Activated CD4-positive, alpha-beta T cell treated with anti-CD3 and anti-CD28 coated beads, Interleukin-2, amount 50 U/mL, for 24 hours (primary cell): ENCODE data around the gene C6orf120.

ENCODE experiments used
- DNase-seq, 2 donors: peaks; one replicate each; pipeline ENCODE4 v3.0.0-alpha.2; 2020; ENCODE audit warnings: low read depth in 1 of 2, low spot score in 1 of 2

Gene C6orf120

DNA sequence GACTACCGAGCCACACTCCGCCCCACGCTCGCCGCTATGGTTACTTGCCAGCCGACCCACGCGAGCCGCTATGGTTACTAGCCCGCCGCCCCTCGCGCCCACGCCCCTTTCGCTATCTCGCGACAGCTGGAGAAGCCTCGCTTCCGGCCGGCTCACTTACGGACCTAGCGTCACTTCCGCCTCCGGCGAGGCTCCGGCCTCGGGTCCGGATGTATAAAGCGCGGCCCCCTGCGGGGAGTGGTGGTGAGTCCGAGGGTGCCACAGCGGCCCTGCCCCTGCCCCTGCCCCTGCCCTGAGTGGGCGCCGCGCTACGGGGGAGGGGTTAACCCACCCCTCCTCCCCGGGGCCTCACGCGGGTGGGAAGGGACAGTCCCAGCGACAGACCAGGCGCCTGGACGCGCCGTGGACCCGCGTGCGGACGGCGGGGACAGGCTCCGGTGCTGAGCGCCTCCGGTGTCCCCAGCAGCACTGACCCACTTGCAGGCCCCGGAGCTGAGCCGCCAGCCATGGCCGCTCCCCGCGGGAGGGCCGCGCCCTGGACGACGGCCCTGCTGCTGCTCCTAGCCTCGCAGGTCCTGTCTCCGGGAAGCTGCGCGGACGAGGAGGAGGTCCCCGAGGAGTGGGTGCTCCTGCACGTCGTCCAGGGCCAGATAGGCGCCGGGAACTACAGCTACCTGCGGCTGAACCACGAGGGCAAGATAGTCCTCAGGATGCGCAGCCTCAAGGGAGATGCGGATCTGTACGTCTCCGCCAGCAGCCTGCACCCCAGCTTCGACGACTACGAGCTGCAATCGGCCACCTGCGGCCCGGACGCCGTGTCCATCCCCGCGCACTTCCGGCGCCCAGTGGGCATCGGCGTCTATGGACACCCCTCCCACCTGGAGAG, at the start of gene C6orf120, which contains the start of gene WDR27:
Gene C6orf120, plus strand, starts transcription at position 173 of the 886 bp plus-strand sequence. Its CDS starts 334 bp downstream, at position 507.
Gene WDR27, minus strand, starts transcription at position 76 of the 886 bp plus-strand sequence. CDS start 13,024 bp downstream, outside the sequence.
- DNase-seq = peak; percentile 96 to 97

DNA sequence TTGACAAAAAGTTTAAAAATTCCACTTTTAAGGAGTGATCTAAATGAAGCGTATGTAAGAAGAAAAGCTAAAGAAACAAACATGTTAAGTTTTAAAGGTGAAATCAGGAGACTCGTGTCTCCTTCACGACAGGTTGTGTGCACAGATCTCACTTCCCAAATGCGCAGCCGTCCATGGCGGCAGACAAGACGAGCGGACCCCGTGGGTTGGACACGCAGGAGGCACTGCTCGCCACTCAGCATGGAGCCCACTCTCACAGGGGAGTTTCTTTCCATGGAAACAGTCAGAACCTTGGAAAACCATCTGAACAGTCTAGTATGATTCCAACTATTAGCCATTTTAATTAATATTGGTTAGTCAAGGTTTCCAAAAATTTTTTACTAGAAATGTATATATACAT, 49.0 kb upstream of the C6orf120 start:
- no peak for DNase-seq

DNA sequence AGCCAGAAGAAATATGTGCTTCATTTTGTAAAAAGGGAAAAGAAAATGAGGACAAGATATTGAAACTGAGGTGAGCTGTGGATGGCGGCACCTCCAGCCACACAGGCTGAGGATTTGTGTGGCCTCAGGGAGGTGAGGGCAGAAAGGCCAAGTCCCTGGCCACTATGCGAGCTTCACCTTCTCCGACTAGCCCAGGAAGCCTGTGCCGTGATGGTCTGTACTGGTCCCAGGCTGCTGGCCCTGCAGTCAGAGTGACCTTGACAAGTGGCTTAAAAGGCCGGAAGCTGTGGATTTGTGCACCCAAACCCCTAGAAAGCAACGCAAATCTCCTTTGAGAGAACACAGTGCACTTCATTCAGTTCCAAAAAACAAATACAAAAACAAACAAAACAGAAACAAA, 48.2 kb upstream of the C6orf120 start:
- no peak for DNase-seq

DNA sequence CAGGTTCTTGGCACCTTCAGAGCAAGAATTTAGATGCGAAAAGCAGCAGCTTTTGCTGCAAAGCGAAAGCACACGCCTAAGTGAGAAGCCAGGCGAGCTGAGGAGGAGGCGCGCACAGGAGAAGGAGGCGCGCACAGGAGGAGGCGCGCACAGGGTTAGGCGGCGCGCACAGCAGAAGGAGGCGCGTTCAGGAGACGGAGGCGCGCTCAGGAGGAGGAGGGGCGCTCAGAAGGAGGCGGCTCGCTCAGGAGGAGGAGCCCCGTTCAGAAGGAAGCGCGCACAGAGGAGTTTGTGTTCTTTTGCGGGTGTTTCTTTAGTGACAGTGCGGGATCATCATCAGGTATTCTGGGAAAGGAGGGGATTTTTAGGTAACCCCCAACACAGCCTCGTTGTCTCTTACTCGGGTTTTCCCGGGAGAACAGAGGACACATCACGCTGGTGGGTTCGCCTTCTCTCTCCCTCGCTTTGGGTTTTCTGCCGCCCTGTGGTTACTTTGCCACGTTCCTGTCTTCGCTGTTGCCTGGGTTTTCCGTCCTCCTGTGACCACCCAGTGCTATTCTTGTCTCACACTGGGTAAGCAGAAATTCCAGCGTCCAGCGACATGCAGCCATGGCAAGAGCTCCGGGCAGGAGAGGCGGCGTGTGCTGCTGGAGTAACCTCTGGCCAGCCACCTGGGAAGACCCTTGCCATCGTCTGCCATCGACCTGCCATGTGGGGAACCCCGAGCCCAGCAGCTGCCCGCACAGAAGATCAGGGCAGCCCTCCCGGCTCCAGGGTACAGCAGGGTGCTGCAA, 47.1 kb upstream of the C6orf120 start:
- DNase-seq = peak; percentile 24 to 47

DNA sequence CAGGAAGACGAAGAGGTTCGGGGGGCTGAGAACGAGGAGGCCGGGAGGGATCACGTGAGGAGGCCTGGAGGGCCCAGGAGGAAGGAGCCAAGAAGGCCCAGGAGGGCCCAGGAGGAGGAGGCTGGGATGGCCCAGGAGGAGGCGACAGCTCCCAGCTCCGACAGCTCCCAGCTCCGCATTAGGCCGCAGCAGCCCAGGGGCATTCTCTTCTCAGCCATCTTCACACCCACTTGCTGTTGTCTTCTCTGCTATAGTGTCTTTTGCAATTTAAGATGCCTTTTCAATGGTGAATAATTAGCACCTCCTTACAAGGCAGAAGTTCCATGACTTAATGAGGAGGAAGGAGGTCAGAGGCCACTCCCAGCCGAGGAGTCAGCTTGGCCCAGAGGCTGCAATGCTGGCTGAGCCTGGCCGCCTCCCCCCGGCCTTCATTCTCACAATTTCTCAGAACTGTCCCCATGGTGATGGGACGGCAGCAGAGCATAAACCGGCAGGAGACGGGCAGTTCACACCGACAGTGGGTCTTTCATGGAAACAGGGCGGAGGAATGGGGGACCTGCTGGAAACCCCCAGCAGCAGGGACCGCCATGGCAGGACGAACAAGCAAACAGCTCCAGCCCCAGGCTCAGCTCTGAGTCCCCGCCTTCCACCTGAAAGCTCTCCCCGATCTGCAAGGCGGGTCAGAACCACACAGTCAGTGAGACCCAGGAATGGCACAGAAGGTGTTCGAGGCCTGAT, 45.2 kb upstream of the C6orf120 start:
- DNase-seq = no peak

DNA sequence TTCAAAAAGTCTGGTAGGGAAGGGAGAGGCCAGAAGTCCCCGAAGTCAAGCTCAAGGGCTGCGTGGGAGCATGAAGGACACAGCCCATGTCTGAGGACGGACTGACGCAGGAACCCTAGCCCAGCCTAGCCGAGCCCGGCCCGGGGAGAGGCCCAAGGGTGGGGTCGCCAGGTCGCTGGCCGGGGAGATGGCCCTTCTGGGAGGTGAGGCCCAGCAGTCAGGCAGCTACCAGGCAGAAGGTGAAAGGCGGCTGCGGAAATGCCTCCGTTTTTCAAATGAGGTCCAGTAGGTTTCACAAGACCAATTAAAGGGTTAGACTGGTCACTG, 44.7 kb upstream of the C6orf120 start:
- DNase-seq = no peak

DNA sequence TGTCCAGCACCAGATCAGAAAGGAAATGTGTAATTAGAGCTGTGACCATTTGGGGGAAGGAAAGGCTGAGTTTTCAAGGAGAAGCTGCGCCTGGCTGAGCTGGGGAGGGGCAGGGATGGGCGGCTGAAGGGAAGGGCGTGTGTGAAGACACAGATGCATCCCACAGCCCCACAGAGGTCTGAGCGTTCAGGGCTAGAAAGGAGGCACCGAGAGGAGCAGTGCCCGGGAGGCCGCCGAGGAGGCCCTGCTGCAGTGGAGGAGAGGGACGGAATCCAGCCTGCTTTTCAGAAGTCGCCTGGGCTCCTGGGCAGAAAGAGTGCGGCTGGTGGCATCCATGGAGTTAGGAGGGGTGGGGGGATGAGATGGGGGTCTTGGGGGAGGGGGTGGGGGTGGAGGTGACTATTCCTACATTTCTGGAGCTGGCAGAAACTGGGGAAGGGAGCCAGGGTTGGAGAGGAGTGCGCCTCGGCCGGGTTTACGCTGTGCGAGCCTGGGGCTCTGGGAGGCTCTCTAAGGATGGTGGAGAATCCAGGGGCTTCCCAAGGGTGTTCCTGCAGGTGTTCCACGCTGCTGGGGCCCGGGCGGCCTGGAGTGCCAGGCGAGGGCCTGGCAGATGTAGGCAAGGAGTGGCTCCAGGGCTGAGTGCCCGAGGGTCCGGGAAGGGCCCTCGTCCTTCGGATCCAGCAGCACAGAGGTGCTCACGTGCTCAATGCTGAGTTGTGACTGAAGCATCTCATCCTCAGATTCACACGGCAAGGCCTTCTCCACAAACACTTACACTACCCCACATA, 41.9 kb upstream of the C6orf120 start:
- no peak for DNase-seq

DNA sequence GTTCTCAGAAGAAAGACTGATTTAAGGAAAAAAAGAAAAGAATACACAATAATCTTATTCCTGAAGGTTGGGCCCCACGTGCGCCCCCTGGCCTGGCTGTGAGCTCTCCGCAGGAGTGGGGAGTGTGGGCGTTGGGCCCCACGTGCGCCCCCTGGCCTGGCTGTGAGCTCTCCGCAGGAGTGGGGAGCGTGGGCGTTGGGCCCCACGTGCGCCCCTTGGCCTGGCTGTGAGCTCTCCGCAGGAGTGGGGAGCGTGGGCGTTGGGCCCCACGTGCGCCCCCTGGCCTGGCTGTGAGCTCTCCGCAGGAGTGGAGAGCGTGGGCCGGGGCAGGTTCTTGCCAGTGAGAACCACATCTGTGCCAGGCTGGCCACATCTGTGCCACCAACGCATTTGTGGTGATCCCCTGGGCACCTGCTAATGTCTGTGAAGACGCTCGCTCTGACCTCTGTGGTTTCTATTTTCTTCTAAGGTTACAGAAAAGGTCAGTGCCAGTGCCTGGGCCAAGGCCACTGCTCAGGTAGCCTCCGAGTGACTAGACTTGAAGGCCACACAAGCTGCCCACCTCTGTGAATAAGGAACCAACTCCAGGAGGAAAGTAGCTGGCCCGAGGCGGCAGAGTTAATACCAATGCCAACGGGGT, 41.1 kb upstream of the C6orf120 start:
- DNase-seq = no peak

DNA sequence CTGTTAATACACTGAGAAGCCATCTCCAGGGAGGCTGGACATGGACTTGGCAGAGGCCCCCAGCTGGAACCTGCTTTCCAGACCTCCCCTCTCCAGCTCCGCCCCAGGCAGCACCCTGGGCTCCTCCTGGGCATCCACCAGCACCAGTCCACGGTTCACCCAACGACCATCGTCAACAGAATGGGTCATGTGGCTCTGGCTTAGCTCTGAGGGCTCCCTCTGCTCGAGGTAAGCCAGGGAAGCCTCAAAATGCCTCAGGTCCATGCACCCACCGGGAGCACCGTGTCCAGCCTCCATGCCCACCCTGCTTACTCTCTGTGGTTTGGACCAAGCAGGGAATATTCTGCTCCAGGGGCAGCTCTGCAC, 40.6 kb upstream of the C6orf120 start:
- DNase-seq = no peak

DNA sequence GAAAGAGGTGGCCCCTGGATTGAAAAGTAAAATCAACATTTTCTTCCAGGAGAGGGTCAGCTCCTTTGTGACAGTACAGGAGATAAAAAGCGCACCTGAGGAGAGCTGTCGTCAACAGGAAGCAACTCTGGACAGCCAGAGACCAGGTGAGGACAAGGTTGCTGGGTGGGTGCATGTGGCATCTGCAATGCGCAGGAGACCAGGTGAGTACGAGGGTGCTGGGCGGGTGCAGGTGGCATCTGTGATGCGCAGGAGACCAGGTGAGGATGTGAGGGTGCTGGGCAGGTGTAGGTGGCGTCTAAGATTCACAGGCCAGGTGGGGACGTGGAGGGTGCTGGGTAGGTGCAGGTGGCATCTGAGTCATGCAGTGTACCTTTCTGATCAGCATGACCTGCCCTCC, 38.5 kb upstream of the C6orf120 start:
- DNase-seq = no peak

DNA sequence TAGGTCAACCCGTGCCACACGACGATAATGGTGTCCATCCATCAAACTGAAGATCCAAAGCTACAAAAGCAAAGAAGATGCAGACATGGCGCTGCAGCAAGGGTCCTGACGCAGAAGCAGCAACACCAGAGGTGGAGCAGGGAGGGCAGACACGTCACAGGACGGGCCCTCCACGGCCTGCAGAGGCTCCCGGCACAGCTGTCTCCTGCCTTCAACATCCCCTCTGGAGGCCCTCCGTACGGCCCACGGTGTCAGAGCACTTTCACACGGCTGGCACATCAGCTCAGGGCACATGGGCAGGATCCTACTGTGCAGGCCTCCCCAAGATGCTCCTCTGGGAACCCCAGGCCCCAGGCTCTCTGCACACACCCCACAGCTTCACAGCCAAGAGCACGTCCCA, 37.7 kb upstream of the C6orf120 start:
- no peak for DNase-seq

DNA sequence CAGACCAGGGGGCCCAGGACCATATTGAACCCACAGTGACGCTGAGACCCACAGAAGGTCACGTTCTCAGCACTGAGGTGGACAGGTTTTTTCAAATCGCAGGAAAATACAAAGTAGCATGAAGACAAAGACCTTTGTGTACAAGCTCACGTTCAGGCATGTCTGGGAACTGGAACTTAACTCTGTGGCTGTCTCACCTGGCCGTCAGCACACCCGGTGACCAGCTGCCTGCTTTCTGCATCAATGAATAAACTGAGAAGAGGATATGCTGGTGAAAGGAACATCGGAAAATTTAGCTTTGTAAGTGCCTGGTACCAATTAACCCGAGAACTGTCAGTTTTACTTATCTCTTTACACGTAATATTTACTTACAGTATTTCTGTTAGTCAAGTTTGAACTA, 36.6 kb upstream of the C6orf120 start:
- DNase-seq = no peak

DNA sequence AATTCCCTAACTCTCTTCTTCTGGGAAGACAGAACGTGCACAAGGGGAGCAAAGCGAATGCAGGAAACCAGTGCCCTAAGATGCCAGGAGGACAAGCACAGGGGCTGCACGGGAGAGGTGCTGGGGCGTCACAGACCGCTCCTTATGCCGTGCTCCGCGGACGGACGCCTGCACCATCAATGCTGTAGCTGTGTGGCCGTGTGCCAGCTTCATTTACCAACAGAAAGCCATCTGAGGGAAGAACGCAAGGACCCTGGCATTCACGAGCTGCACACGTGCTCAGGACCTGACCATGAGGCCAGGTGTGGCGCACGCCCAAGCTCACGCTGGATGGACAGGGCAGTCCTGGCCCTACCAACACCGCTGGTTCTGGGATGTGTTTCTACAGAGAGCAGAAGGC, 35.5 kb upstream of the C6orf120 start:
- DNase-seq = no peak

DNA sequence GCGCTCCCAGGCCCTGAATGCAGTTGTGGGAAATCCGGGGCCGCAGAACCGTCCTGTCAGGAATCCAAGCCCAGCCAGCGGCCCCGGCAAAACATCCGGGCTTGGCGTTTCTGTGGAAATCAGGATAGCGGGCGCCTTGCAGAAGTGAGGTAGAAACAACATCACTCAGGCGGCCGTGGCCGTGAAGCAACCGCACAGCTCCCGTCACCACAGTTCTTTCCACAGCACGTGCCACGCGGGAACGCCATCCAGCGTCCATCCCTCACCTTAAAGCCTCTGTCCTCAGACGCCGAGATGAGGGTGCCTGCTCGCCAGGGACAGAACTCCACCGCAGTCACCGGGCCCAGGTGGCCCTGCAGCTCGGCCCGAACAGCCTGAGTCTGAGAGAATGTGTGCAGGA, 34.2 kb upstream of the C6orf120 start:
- no peak for DNase-seq

DNA sequence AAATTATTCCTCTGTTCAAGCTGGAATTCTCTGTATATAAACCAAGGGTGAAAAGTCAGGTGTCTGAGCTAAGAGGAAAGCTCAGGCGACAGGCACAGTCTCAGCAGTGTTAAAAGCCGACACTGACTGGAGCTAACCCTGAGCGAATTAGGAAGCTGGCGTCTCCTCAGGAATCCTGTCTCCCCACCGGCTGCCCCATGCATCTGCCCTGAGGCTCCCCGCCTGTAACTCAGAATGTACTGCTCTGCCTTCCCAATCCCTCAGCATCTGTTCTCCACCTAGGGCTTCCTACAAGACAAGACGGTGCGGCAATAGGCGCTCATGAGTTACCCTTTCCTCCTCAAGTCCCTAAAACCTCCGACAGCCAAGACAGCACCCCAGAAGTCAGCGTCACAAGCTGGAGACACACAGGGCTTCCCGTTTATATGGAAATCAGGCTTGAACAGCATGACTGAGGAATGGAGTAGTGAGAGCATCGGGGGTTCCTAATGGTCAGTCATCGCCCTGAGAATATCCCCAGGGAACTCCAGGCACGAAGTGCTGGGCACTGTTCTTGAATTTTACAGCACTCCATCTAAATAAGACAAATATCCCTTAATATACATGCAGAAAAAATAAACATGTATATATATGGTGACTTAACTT, 33.6 kb upstream of the C6orf120 start:
- DNase-seq = no peak

DNA sequence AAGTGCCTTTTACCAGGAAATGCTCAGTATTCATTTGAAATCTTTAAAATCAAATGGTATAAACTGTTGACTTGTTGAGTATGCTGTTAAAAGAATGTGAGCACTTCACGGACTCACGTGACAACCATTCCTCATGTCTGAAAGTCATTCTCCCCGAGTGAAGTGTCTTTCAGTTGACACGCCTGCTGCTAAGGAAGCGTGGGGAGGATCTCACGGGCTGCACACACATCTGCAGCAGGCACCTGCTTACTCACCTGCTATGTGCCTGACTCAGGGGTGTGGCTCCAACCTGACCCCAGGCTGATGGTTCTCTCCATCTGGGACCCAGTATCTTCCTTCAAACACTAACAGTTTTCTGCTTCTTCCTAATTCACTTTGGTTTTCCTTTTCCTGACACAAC, 32.8 kb upstream of the C6orf120 start:
- DNase-seq = no peak

DNA sequence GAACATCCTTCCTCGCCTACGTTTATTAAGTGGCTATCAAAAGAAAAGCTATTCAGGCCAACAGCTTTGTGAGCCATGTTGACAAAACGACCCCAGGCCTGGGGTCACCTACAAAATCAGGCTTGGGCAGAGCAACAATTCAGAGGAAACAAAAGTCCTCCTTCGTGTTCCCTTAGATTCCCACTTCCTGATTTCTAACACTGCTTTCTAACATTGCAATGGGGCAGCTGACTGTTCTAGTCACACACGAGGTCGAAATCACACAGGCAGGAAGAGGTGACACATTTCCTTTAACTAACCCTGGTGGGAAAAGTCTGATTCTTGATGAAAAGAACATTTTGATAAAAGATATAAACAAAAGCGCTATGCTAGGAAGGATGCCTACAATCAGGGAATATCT, 32.0 kb upstream of the C6orf120 start:
- DNase-seq = no peak

DNA sequence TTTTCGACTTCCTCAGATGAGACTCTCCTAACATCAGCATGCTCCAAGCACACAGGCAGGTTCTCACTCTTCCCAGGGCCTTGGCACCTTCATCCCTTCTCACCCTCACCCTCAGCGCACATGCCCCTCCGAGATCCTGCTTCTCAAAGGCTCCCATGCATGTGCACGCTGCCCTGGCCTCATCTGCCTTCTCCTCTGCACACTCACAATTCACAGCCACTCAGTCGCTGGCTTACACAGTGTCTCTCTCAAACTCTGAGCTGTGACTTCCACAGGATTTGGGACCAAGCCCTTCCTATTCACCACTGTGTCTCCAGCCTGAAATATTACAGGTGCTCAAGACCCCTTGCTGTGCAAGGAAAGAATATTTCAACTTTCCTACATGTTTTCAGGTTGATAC, 30.4 kb upstream of the C6orf120 start:
- DNase-seq = no peak

DNA sequence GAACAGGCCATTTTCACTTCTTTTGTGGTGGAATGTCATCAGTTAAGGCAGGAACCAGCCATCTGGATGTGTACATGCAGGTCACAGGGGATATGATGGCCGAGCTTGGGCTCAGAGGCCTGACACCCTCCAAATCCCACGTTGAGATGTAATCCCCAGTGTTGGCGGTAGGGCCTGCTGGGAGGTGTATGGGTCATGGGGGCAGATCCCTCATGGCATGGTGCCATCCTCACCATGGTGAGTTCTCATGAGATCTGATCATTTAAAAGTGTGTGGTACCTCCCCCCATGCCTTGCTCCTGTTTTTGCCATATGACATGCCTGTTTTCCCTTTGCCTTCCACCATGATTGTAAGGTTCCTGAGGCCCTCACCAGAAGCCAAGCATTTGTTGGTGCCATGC, 26.9 kb upstream of the C6orf120 start:
- DNase-seq = no peak

DNA sequence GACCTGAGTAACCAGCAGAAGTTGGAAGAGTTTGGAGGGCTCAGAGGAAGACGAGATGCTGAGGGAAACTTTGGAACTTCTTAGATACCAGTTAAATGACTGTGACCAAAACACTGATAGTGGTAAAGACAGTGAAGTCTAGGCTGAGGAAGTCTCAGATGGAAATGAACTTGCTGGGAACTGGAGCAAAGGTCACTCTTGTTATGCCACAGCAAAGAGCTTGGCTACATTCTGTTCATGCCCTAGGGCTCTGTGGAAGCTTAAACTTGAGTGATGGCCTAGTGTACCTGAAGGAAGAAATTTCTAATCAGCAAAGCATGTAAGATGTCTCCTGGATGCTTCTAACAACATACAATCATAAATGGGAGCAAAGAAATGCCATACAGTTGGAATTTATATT, 24.8 kb upstream of the C6orf120 start:
- no peak for DNase-seq
